Measurements from ENCODE around the gene SH2D7.

The SH2D7 gene

GRCh38 chr15:78111788-78112187 is 19.4 kb downstream of the SH2D7 start:
- H3K27ac ChIP-seq (ENCODE audit: low read depth, low read length) = no peak overlapping the region
- H3K79me2 ChIP-seq (ENCODE audit: insufficient read depth, low read length) = no peaks in the 10 kb centered on the region
- no peak for TF ChIP-seq EZH2phosphoT487 (conservative IDR thresholded peaks at IDR 0.05; ENCODE audit: low read length)
- no peak for TF ChIP-seq CTCF (IDR thresholded peaks at IDR 0.05; ENCODE audit: insufficient read depth, low read length, poor library complexity, severe bottlenecking)
- H3K9ac ChIP-seq (ENCODE audit: low read length) = no peak overlapping the region
- H3F3A ChIP-seq (ENCODE audit: insufficient read depth) = no peaks in the 10 kb centered on the region
- H2AFZ ChIP-seq (ENCODE audit: low read depth, low read length, severe bottlenecking) = no peak overlapping the region
- no peak overlapping the region for H3K4me3 ChIP-seq (ENCODE audit: insufficient read depth, low read length, poor library complexity, severe bottlenecking)
- no peaks in the 10 kb centered on the region for H3K9me2 ChIP-seq (replicated peaks; ENCODE audit: insufficient read depth, low read length)
- H3K9me3 ChIP-seq (ENCODE audit: insufficient read depth, low read length) = no peaks in the 10 kb centered on the region
- no peaks in the 10 kb centered on the region for H4K20me1 ChIP-seq (ENCODE audit: low read depth, low read length)
- H3K4me2 ChIP-seq (ENCODE audit: low read depth, low read length, poor library complexity, severe bottlenecking) = no peak overlapping the region
- no peaks in the 10 kb centered on the region for H3K27me3 ChIP-seq (ENCODE audit: low read length)
- no peaks in the 10 kb centered on the region for H3K36me3 ChIP-seq (ENCODE audit: low read length)

GRCh38 chr15:78112551-78112950 is 20.2 kb downstream of the SH2D7 start:
- Histone ChIP-seq H3K27ac (ENCODE audit: low read depth, low read length) (no peak overlapping the region), H2AFZ (ENCODE audit: low read depth, low read length, severe bottlenecking) (no peak overlapping the region), H3K27me3 (ENCODE audit: low read length) (no peaks in the 10 kb centered on the region), H3K9me2 (replicated peaks; ENCODE audit: insufficient read depth, low read length) (no peaks in the 10 kb centered on the region), H3F3A (ENCODE audit: insufficient read depth) (no peaks in the 10 kb centered on the region), H3K4me2 (ENCODE audit: low read depth, low read length, poor library complexity, severe bottlenecking) (no peak overlapping the region), H4K20me1 (ENCODE audit: low read depth, low read length) (no peaks in the 10 kb centered on the region), H3K79me2 (ENCODE audit: insufficient read depth, low read length) (no peaks in the 10 kb centered on the region), H3K4me3 (ENCODE audit: insufficient read depth, low read length, poor library complexity, severe bottlenecking) (no peak overlapping the region), H3K9me3 (ENCODE audit: insufficient read depth, low read length) (no peaks in the 10 kb centered on the region), H3K36me3 (ENCODE audit: low read length) (no peaks in the 10 kb centered on the region), H3K9ac (ENCODE audit: low read length) (no peak overlapping the region)
- no peak for TF ChIP-seq EZH2phosphoT487 (conservative IDR thresholded peaks at IDR 0.05; ENCODE audit: low read length)
- no peak for TF ChIP-seq CTCF (IDR thresholded peaks at IDR 0.05; ENCODE audit: insufficient read depth, low read length, poor library complexity, severe bottlenecking)

- H3K4me2 ChIP-seq (ENCODE audit: low read depth, low read length, poor library complexity, severe bottlenecking) = no peak overlapping the region
- H3K36me3 ChIP-seq (ENCODE audit: low read length) = no peaks in the 10 kb centered on the region
- H3K27me3 ChIP-seq (ENCODE audit: low read length) = no peaks in the 10 kb centered on the region
- no peak overlapping the region for H3K9ac ChIP-seq (ENCODE audit: low read length)
- no peaks in the 10 kb centered on the region for H3F3A ChIP-seq (ENCODE audit: insufficient read depth)
- no peak overlapping the region for H2AFZ ChIP-seq (ENCODE audit: low read depth, low read length, severe bottlenecking)
- no peak overlapping the region for H3K4me3 ChIP-seq (ENCODE audit: insufficient read depth, low read length, poor library complexity, severe bottlenecking)
- TF ChIP-seq CTCF (IDR thresholded peaks at IDR 0.05; ENCODE audit: insufficient read depth, low read length, poor library complexity, severe bottlenecking) = no peak
- no peak overlapping the region for H3K27ac ChIP-seq (ENCODE audit: low read depth, low read length)
- H4K20me1 ChIP-seq (ENCODE audit: low read depth, low read length) = no peaks in the 10 kb centered on the region
- no peaks in the 10 kb centered on the region for H3K79me2 ChIP-seq (ENCODE audit: insufficient read depth, low read length)
- H3K9me2 ChIP-seq (replicated peaks; ENCODE audit: insufficient read depth, low read length) = no peaks in the 10 kb centered on the region
- no peaks in the 10 kb centered on the region for H3K9me3 ChIP-seq (ENCODE audit: insufficient read depth, low read length)
These were observed 28.2 kb downstream of the SH2D7 start for GRCh38 chr15:78120523-78120922.

GRCh38 chr15:78125267-78125666 is 32.9 kb downstream of the SH2D7 start:
- no peak overlapping the region for H3K27ac ChIP-seq (ENCODE audit: low read depth, low read length)
- H3K9ac ChIP-seq (ENCODE audit: low read length) = no peak overlapping the region
- no peaks in the 10 kb centered on the region for H3K27me3 ChIP-seq (ENCODE audit: low read length)
- no peaks in the 10 kb centered on the region for H3K9me2 ChIP-seq (replicated peaks; ENCODE audit: insufficient read depth, low read length)
- H2AFZ ChIP-seq (ENCODE audit: low read depth, low read length, severe bottlenecking) = no peak overlapping the region
- no peaks in the 10 kb centered on the region for H3K9me3 ChIP-seq (ENCODE audit: insufficient read depth, low read length)
- H3K36me3 ChIP-seq (ENCODE audit: low read length) = no peaks in the 10 kb centered on the region
- TF ChIP-seq EZH2phosphoT487 (conservative IDR thresholded peaks at IDR 0.05; ENCODE audit: low read length) = no peak
- no peak overlapping the region for H3K4me3 ChIP-seq (ENCODE audit: insufficient read depth, low read length, poor library complexity, severe bottlenecking)
- no peaks in the 10 kb centered on the region for H3K79me2 ChIP-seq (ENCODE audit: insufficient read depth, low read length)
- H3K4me2 ChIP-seq (ENCODE audit: low read depth, low read length, poor library complexity, severe bottlenecking) = no peak overlapping the region
- no peaks in the 10 kb centered on the region for H3F3A ChIP-seq (ENCODE audit: insufficient read depth)
- H4K20me1 ChIP-seq (ENCODE audit: low read depth, low read length) = no peaks in the 10 kb centered on the region
